Tibial nerve (tissue), 3 donors: Measurements from ENCODE around the gene TP63.

Experiments
- CTCF ChIP-seq, 5 experiments: fragments of 200-600 bp in 3 of 5; fragments of 450-650 bp in 2 of 5; sonication (generic) in 3 of 5; IDR thresholded peaks; one replicate each; pipeline ENCODE4 v1.5.1; 2016 to 2019; ENCODE audit warnings: antibody characterized with exemption in 5 of 5, mild to moderate bottlenecking in 3 of 5, moderate library complexity in 2 of 5
- POLR2A ChIP-seq, 2 donors: fragments of 450-650 bp; IDR thresholded peaks; one replicate each; pipeline ENCODE4 v1.6.1; 2017; ENCODE audit warnings: antibody characterized with exemption in 2 of 2, mild to moderate bottlenecking in 2 of 2, moderate library complexity in 2 of 2

- no peak for TF ChIP-seq CTCF (IDR thresholded peaks at IDR 0.05)
- no peak for TF ChIP-seq POLR2A (IDR thresholded peaks at IDR 0.05)
These were observed 8.6 kb upstream of the TP63 start for GRCh38 chr3:189622629-189623028.
